ENCODE results near the gene TMEM200A. TPM values are rescaled to one million over a fixed set of nuclear protein-coding genes. Genes with fewer than 3 reads are reported as not detected.

Gene TMEM200A
- total RNA-seq, 2 experiments from 2014 or later, result 2.6 to 3.1 TPM

GRCh38 chr6:130381459-130382380 lies 15.9 kb downstream of the TMEM200A start:
- POLR2A ChIA-PET, result no interaction called here

GRCh38 chr6:130382872-130383490 lies 17.2 kb downstream of the TMEM200A start:
- ChIA-PET POLR2A (no interaction called here), CTCF (interaction anchor here (1.2 to 2.1 kb wide), 3 partner anchors 12 to 42 kb away, joined by 3 to 4 read pairs (median 3); partner anchors contain the start of gene TMEM200A)

More at GRCh38 chr6:130381459-130382380, 15.9 kb downstream of the TMEM200A start:
- H3K27me3 Mint-ChIP-seq, result peaks cover 6% of the 10 kb centered on the region
- no peak overlapping the region for H3K4me3 Mint-ChIP-seq
- CTCF ChIA-PET, result interaction anchor here (1.3 to 2.1 kb wide), 3 partner anchors 9 to 16 kb away, joined by 3 to 4 read pairs (median 3); partner anchors contain the start of gene TMEM200A
- peaks cover 5% of the 10 kb centered on the region for H3K36me3 Mint-ChIP-seq (ENCODE audit: low read depth)
- H3K4me1 Mint-ChIP-seq, result peaks cover 25% of the 10 kb centered on the region
- peak; percentile 66 for DNase-seq
- H3K27ac Mint-ChIP-seq, result peak overlapping the region; percentile 63
- no peaks in the 10 kb centered on the region for H3K9me3 Mint-ChIP-seq

GRCh38 chr6:130385064-130385695 lies 19.4 kb downstream of the TMEM200A start:
- Mint-ChIP-seq H3K27me3 (peaks cover 8% of the 10 kb centered on the region), H3K36me3 (ENCODE audit: low read depth) (peaks cover 5% of the 10 kb centered on the region), H3K27ac (no peak overlapping the region), H3K9me3 (no peaks in the 10 kb centered on the region), H3K4me3 (no peak overlapping the region), H3K4me1 (peaks cover 21% of the 10 kb centered on the region)
- CTCF ChIA-PET, result interaction anchor here (1.2 kb wide), 1 partner anchor 13 kb away, joined by 3 read pairs; no protein-coding TSS in a partner anchor
- POLR2A ChIA-PET, result no interaction called here
- DNase-seq, result no peak

More at GRCh38 chr6:130382872-130383490, 17.2 kb downstream of the TMEM200A start:
- Mint-ChIP-seq H3K4me1 (peaks cover 21% of the 10 kb centered on the region), H3K27me3 (peaks cover 9% of the 10 kb centered on the region), H3K4me3 (no peak overlapping the region), H3K36me3 (ENCODE audit: low read depth) (peaks cover 5% of the 10 kb centered on the region), H3K27ac (no peak overlapping the region), H3K9me3 (no peaks in the 10 kb centered on the region)
- no peak for DNase-seq

GRCh38 chr6:130389142-130389541 lies 23.3 kb downstream of the TMEM200A start:
- ChIA-PET POLR2A (no interaction called here), CTCF (no interaction called here)
- H3K4me3 Mint-ChIP-seq, result no peak overlapping the region
- no peaks in the 10 kb centered on the region for H3K4me1 Mint-ChIP-seq
- no peaks in the 10 kb centered on the region for H3K36me3 Mint-ChIP-seq (ENCODE audit: low read depth)
- H3K27ac Mint-ChIP-seq, result no peak overlapping the region
- H3K27me3 Mint-ChIP-seq, result peaks cover 8% of the 10 kb centered on the region
- no peaks in the 10 kb centered on the region for H3K9me3 Mint-ChIP-seq
- DNase-seq, result no peak

GRCh38 chr6:130390890-130391289 lies 25.1 kb downstream of the TMEM200A start:
- no peak for DNase-seq
- H3K4me1 Mint-ChIP-seq, result no peaks in the 10 kb centered on the region
- no peaks in the 10 kb centered on the region for H3K9me3 Mint-ChIP-seq
- H3K36me3 Mint-ChIP-seq (ENCODE audit: low read depth), result no peaks in the 10 kb centered on the region
- no peak overlapping the region for H3K27ac Mint-ChIP-seq
- no peak overlapping the region for H3K4me3 Mint-ChIP-seq
- ChIA-PET POLR2A (no interaction called here), CTCF (interaction anchor here (0.7 kb wide), 1 partner anchor 9 kb away, joined by 3 read pairs; no protein-coding TSS in a partner anchor)
- peaks cover 8% of the 10 kb centered on the region for H3K27me3 Mint-ChIP-seq

GRCh38 chr6:130393306-130393705 lies 27.5 kb downstream of the TMEM200A start:
- no peak overlapping the region for H3K27ac Mint-ChIP-seq
- ChIA-PET POLR2A (no interaction called here), CTCF (no interaction called here)

GRCh38 chr6:130394246-130394645 lies 28.4 kb downstream of the TMEM200A start:
- no peak for DNase-seq
- H3K36me3 Mint-ChIP-seq (ENCODE audit: low read depth), result peaks cover 2% of the 10 kb centered on the region
- ChIA-PET POLR2A (no interaction called here), CTCF (interaction anchor here (0.9 to 1.9 kb wide), 2 partner anchors 11 to 26 kb away, joined by 3 to 4 read pairs; no protein-coding TSS in a partner anchor)
- no peaks in the 10 kb centered on the region for H3K27me3 Mint-ChIP-seq
- H3K4me1 Mint-ChIP-seq, result peaks cover 8% of the 10 kb centered on the region
- H3K27ac Mint-ChIP-seq, result no peak overlapping the region
- peaks cover 3% of the 10 kb centered on the region for H3K9me3 Mint-ChIP-seq
- no peak overlapping the region for H3K4me3 Mint-ChIP-seq

More at GRCh38 chr6:130393306-130393705, 27.5 kb downstream of the TMEM200A start:
- H3K27me3 Mint-ChIP-seq, result no peaks in the 10 kb centered on the region
- H3K4me1 Mint-ChIP-seq, result peaks cover 8% of the 10 kb centered on the region
- H3K4me3 Mint-ChIP-seq, result no peak overlapping the region
- no peak for DNase-seq
- H3K36me3 Mint-ChIP-seq (ENCODE audit: low read depth), result peaks cover 2% of the 10 kb centered on the region
- H3K9me3 Mint-ChIP-seq, result peaks cover 3% of the 10 kb centered on the region

GRCh38 chr6:130395164-130395563 lies 29.3 kb downstream of the TMEM200A start:
- H3K9me3 Mint-ChIP-seq, result peaks cover 7% of the 10 kb centered on the region
- CTCF ChIA-PET, result interaction anchor here (1.9 kb wide), 1 partner anchor 12 kb away, joined by 4 read pairs; no protein-coding TSS in a partner anchor
- POLR2A ChIA-PET, result no interaction called here

GRCh38 chr6:130396722-130397121 lies 30.9 kb downstream of the TMEM200A start:
- no peak for DNase-seq
- ChIA-PET POLR2A (interaction anchor here (0.6 kb wide), 1 partner anchor 1978 kb away, joined by 4 read pairs; no protein-coding TSS in a partner anchor), CTCF (no interaction called here)
- Mint-ChIP-seq H3K4me3 (peak overlapping the region; percentile 39), H3K27ac (peak overlapping the region; percentile 77), H3K36me3 (ENCODE audit: low read depth) (peaks cover 4% of the 10 kb centered on the region), H3K4me1 (peaks cover 14% of the 10 kb centered on the region), H3K27me3 (no peaks in the 10 kb centered on the region), H3K9me3 (peaks cover 11% of the 10 kb centered on the region)

More at GRCh38 chr6:130395164-130395563, 29.3 kb downstream of the TMEM200A start:
- peaks cover 2% of the 10 kb centered on the region for H3K36me3 Mint-ChIP-seq (ENCODE audit: low read depth)
- H3K27me3 Mint-ChIP-seq, result no peaks in the 10 kb centered on the region
- H3K27ac Mint-ChIP-seq, result no peak overlapping the region
- H3K4me1 Mint-ChIP-seq, result peaks cover 8% of the 10 kb centered on the region
- no peak overlapping the region for H3K4me3 Mint-ChIP-seq
- DNase-seq, result no peak

GRCh38 chr6:130405549-130405948 lies 39.7 kb downstream of the TMEM200A start:
- Mint-ChIP-seq H3K4me1 (peaks cover 12% of the 10 kb centered on the region), H3K9me3 (peaks cover under 1% of the 10 kb centered on the region), H3K4me3 (no peak overlapping the region), H3K27ac (no peak overlapping the region), H3K27me3 (peaks cover 10% of the 10 kb centered on the region), H3K36me3 (ENCODE audit: low read depth) (peaks cover 2% of the 10 kb centered on the region)
- CTCF ChIA-PET, result interaction anchor here (1.3 kb wide), 1 partner anchor 10 kb away, joined by 4 read pairs; no protein-coding TSS in a partner anchor
- POLR2A ChIA-PET, result interaction anchor here (0.6 kb wide), 1 partner anchor 16 kb away, joined by 3 read pairs; no protein-coding TSS in a partner anchor
- DNase-seq, result no peak

- H3K4me1 Mint-ChIP-seq, result peaks cover 4% of the 10 kb centered on the region
These were observed 41.2 kb downstream of the TMEM200A start for GRCh38 chr6:130407032-130407431.

GRCh38 chr6:130409418-130410100 lies 43.7 kb downstream of the TMEM200A start:
- H3K4me3 Mint-ChIP-seq, result no peak overlapping the region

More at GRCh38 chr6:130407032-130407431, 41.2 kb downstream of the TMEM200A start:
- CTCF ChIA-PET, result no interaction called here
- Mint-ChIP-seq H3K27me3 (peaks cover 10% of the 10 kb centered on the region), H3K36me3 (ENCODE audit: low read depth) (no peaks in the 10 kb centered on the region), H3K27ac (no peak overlapping the region), H3K4me3 (no peak overlapping the region), H3K9me3 (no peaks in the 10 kb centered on the region)
- POLR2A ChIA-PET, result no interaction called here
- DNase-seq, result no peak

More at GRCh38 chr6:130409418-130410100, 43.7 kb downstream of the TMEM200A start:
- peaks cover 5% of the 10 kb centered on the region for H3K27me3 Mint-ChIP-seq
- ChIA-PET POLR2A (no interaction called here), CTCF (no interaction called here)
- no peak for DNase-seq
- no peaks in the 10 kb centered on the region for H3K4me1 Mint-ChIP-seq
- peaks cover 5% of the 10 kb centered on the region for H3K9me3 Mint-ChIP-seq
- no peak overlapping the region for H3K27ac Mint-ChIP-seq
- H3K36me3 Mint-ChIP-seq (ENCODE audit: low read depth), result no peaks in the 10 kb centered on the region
